B cell (primary cell): ENCODE results near the gene ATP6V1C2.
"Not testable (repeated sequence)": the region's sequence is repeated elsewhere in the genome, so short reads cannot be mapped to it uniquely, and the experiment has no call there.

ENCODE experiments used
- CTCF ChIP-seq: fragments of 200-600 bp; IDR thresholded peaks from one replicate; pipeline ENCODE4 v1.8.0; 2022; ENCODE audit warnings: antibody characterized with exemption, mild to moderate bottlenecking
- EZH2 ChIP-seq: IDR thresholded peaks from 2 replicates; pipeline ENCODE4 v1.6.1; 2012; ENCODE audit warnings: borderline replicate concordance, low read depth, mild to moderate bottlenecking, moderate library complexity, low read length; ENCODE audit not compliant: insufficient read depth, poor library complexity, severe bottlenecking

- not testable (repeated sequence) for TF ChIP-seq CTCF, EZH2
These were observed 96.9 kb downstream of the ATP6V1C2 start for GRCh38 chr2:10818305-10818704.
